SK-N-SH (cell line): ENCODE measurements around the gene F8.

ENCODE experiments used
- JUND ChIP-seq: IDR thresholded peaks from 2 replicates; pipeline ENCODE4 v1.4.0; 2012
- POLR2AphosphoS5 ChIP-seq: IDR thresholded peaks from 2 replicates; pipeline ENCODE4 v1.6.1; 2012; ENCODE audit warnings: low read depth, low read length
- SIN3A ChIP-seq: IDR thresholded peaks from 2 replicates; pipeline ENCODE4 v1.6.1; 2012; ENCODE audit warnings: low read depth, mild to moderate bottlenecking, low read length, moderate library complexity, borderline replicate concordance
- YY1 ChIP-seq: IDR thresholded peaks from 2 replicates; pipeline ENCODE4 v1.4.0; 2012; ENCODE audit warnings: low read depth, mild to moderate bottlenecking
- TF ChIP-seq, protein P1 (sequence below): fragments of 200-600 bp; sonication (generic); IDR thresholded peaks from 2 replicates; pipeline ENCODE4 v1.6.1; 2017; ENCODE audit warnings: antibody characterized with exemption, mild to moderate bottlenecking, moderate library complexity
- TF ChIP-seq, protein P2 (sequence below): IDR thresholded peaks from 2 replicates; pipeline ENCODE4 v1.4.0; 2012; ENCODE audit warnings: low read depth, borderline replicate concordance

- TF ChIP-seq, protein P1, sequence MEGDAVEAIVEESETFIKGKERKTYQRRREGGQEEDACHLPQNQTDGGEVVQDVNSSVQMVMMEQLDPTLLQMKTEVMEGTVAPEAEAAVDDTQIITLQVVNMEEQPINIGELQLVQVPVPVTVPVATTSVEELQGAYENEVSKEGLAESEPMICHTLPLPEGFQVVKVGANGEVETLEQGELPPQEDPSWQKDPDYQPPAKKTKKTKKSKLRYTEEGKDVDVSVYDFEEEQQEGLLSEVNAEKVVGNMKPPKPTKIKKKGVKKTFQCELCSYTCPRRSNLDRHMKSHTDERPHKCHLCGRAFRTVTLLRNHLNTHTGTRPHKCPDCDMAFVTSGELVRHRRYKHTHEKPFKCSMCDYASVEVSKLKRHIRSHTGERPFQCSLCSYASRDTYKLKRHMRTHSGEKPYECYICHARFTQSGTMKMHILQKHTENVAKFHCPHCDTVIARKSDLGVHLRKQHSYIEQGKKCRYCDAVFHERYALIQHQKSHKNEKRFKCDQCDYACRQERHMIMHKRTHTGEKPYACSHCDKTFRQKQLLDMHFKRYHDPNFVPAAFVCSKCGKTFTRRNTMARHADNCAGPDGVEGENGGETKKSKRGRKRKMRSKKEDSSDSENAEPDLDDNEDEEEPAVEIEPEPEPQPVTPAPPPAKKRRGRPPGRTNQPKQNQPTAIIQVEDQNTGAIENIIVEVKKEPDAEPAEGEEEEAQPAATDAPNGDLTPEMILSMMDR: no peak
- TF ChIP-seq JUND (no peak), POLR2AphosphoS5 (no peak), YY1 (no peak), SIN3A (no peak)
- TF ChIP-seq, protein P2, sequence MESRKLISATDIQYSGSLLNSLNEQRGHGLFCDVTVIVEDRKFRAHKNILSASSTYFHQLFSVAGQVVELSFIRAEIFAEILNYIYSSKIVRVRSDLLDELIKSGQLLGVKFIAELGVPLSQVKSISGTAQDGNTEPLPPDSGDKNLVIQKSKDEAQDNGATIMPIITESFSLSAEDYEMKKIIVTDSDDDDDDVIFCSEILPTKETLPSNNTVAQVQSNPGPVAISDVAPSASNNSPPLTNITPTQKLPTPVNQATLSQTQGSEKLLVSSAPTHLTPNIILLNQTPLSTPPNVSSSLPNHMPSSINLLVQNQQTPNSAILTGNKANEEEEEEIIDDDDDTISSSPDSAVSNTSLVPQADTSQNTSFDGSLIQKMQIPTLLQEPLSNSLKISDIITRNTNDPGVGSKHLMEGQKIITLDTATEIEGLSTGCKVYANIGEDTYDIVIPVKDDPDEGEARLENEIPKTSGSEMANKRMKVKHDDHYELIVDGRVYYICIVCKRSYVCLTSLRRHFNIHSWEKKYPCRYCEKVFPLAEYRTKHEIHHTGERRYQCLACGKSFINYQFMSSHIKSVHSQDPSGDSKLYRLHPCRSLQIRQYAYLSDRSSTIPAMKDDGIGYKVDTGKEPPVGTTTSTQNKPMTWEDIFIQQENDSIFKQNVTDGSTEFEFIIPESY: no peak
Observed at GRCh38 chrX:154987940-154988339, 34.6 kb downstream of the F8 start.
